ENCODE data around the gene IQCE. TPM values are rescaled to one million over a fixed set of nuclear protein-coding genes. Genes with fewer than 3 reads are reported as not detected.

IQCE gene
- total RNA-seq, 2 experiments from 2014 or later = 8.5 to 10.7 TPM

GRCh38 chr7:2663121-2663886, 104.5 kb downstream of the IQCE start:
- no peak overlapping the region for H3K4me3 Mint-ChIP-seq
- POLR2A ChIA-PET = no interaction called here
- intact Hi-C loops (cut with micrococcal nuclease) = no loop called here
- no peak overlapping the region for H3K27ac Mint-ChIP-seq
- peaks cover 6% of the 10 kb centered on the region for H3K27me3 Mint-ChIP-seq
- no peaks in the 10 kb centered on the region for H3K9me3 Mint-ChIP-seq
- no peaks in the 10 kb centered on the region for H3K4me1 Mint-ChIP-seq (ENCODE audit: low read depth)
- no peak for DNase-seq
- CTCF ChIA-PET = interaction anchor here (1.0 kb wide), 1 partner anchor 8 kb away, joined by 3 read pairs; no protein-coding TSS in a partner anchor
- H3K36me3 Mint-ChIP-seq = no peaks in the 10 kb centered on the region

DNA sequence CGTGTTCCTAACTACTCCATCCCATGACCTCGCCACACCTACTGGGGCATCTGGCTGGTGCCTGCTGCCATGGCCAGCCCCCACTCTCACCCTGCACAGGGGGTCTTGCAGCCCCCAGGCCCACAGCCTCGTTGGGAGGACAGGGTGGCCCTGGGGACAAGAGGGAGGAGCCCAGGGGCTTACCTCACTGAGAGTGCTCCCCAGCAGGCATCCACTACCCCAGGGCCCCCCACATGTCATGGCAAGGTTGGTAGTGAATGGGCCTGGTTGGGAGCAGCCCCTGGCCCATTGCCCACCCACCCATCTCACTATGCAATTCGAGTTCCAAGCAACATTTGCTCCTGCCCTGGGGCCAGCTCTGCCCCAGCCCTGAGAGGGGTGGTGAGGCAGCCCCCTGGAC, 105.2 kb downstream of the IQCE start:
- Mint-ChIP-seq H3K9me3 (no peaks in the 10 kb centered on the region), H3K4me3 (no peak overlapping the region), H3K4me1 (ENCODE audit: low read depth) (no peaks in the 10 kb centered on the region), H3K27ac (no peak overlapping the region), H3K27me3 (peaks cover 6% of the 10 kb centered on the region), H3K36me3 (no peaks in the 10 kb centered on the region)
- intact Hi-C loops (cut with micrococcal nuclease) = no loop called here
- CTCF ChIA-PET = interaction anchor here (11.8 kb wide), 1 partner anchor 46 kb away, joined by 115 read pairs; no protein-coding TSS in a partner anchor
- POLR2A ChIA-PET = no interaction called here
- no peak for DNase-seq

Small RNA genes within 50 kb of the gene (microRNA-seq; reads per million reads assigned to microRNA genes)
- not detected for gene MIR4648 (ENCODE audit: borderline microRNAs expressed, borderline number of aligned reads, borderline replicate concordance)

Other genes with a start within 250 kb of the IQCE start
- gene SNX8, start 244.5 kb upstream of the IQCE start, total RNA-seq = 10 to 100 TPM; 35.4 to 40.2 TPM
- gene EIF3B, start 204.2 kb upstream of the IQCE start, total RNA-seq = 100 to 1,000 TPM; 179 to 182 TPM
- 1 to 10 TPM; 3.7 to 3.9 TPM for gene CHST12, start 155.4 kb upstream of the IQCE start, total RNA-seq
- not detected for gene GRIFIN, start 82.6 kb upstream of the IQCE start, total RNA-seq
- gene LFNG, start 39.2 kb upstream of the IQCE start, total RNA-seq = 10 to 100 TPM; 33.0 to 33.1 TPM
- gene BRAT1, start 3.5 kb upstream of the IQCE start, total RNA-seq = 10 to 100 TPM; 33.5 to 33.6 TPM
- 10 to 100 TPM; 13.5 to 14.8 TPM for gene TTYH3, start 73.0 kb downstream of the IQCE start, total RNA-seq
- under 1 TPM; 0.83 to 0.94 TPM for gene AMZ1, start 129.2 kb downstream of the IQCE start, total RNA-seq